Measurements from ENCODE around the gene NDUFS4.
"Not testable (repeated sequence)": the region's sequence is repeated elsewhere in the genome, so short reads cannot be mapped to it uniquely, and the experiment has no call there.

Gene NDUFS4

DNA sequence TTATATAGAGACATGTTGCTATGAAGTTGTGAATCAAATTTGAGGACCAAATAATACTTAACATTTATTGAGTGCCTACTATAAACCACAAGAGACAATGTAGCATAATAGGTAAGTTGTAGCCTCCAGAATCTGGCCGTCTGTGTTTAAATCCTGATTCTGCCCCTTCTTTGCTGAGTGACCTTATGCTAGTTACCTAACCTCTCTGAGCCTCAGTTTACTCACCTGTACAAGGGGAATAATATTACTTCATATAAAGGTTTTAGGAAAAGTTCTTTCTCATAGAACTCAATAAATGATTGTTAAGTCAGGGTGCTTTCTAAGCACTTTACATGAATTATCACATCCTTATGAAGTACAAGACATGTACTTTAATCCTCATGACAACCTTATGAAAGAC lies 120.6 kb downstream of the NDUFS4 start:
- no peak for TF ChIP-seq ZFX (IDR thresholded peaks at IDR 0.05)
- TF ChIP-seq, protein P1, sequence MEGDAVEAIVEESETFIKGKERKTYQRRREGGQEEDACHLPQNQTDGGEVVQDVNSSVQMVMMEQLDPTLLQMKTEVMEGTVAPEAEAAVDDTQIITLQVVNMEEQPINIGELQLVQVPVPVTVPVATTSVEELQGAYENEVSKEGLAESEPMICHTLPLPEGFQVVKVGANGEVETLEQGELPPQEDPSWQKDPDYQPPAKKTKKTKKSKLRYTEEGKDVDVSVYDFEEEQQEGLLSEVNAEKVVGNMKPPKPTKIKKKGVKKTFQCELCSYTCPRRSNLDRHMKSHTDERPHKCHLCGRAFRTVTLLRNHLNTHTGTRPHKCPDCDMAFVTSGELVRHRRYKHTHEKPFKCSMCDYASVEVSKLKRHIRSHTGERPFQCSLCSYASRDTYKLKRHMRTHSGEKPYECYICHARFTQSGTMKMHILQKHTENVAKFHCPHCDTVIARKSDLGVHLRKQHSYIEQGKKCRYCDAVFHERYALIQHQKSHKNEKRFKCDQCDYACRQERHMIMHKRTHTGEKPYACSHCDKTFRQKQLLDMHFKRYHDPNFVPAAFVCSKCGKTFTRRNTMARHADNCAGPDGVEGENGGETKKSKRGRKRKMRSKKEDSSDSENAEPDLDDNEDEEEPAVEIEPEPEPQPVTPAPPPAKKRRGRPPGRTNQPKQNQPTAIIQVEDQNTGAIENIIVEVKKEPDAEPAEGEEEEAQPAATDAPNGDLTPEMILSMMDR (conservative IDR thresholded peaks at IDR 0.05): no peak
- no peak overlapping the region for H3K27ac ChIP-seq

DNA sequence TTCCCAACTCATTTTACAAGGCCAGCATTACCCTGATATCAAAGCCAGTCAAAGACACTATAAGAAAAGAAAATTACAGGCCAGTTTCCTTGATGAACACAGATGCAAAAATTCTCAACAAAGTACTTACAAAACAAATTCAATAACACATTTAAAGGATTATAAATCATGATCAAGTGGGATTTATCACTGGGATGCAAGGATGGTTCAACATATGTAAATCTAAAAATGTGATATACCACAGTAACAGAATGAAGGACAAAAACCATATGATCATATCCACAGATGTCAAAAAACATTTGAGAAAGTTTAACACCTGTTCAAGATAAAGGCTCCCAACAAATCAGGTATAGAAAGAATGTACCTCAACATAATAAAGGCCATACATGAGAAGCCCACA lies 130.6 kb downstream of the NDUFS4 start:
- TF ChIP-seq, protein P1 (conservative IDR thresholded peaks at IDR 0.05): no peak
- TF ChIP-seq ZFX (IDR thresholded peaks at IDR 0.05): no peak
- no peak overlapping the region for H3K27ac ChIP-seq

DNA sequence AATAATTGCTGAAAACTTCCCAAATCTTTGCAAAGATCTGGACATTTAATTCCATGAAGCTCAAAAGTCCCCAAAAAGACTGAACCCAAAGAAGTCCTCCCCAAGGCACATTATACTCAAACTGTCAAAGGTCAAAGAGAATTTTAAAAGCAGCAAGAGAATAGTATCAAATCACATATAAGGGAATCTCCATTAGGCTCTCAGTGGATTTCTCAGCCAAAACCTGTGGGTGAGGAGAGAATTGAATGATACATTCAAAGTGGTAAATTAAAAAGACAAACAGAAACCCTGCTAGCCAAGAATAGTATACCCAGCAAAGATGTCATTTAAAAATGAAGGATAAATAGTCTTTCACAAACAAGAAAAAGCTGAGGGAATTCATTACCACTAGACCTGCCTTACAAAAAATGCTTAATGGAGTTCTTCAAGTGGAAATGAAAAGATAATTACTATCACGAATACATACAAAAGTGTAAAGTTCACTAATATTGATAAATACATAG lies 134.1 kb downstream of the NDUFS4 start:
- H3K27ac ChIP-seq: no peak overlapping the region
- no peak for TF ChIP-seq ZFX (IDR thresholded peaks at IDR 0.05)
- TF ChIP-seq, protein P1 (conservative IDR thresholded peaks at IDR 0.05): no peak

DNA sequence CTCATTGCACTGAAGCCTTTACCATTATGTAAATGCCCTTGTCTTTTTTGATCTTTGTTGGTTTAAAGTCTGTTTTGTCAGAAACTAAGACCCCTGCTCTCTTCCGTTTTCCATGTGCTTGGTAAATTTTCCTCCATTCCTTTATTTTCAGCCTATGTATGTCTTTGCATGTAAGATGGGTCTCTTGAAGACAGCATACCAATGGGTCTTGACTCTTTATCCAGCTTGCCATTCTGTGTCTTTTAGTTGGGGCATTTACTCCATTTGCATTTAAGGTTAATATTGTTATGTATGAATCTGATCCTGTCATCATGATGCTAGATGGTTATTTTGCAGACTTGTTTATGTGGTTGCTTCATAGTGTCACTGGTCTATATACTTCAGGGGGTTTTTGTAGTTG lies 150.0 kb downstream of the NDUFS4 start:
- H3K27ac ChIP-seq: not testable (repeated sequence)

DNA sequence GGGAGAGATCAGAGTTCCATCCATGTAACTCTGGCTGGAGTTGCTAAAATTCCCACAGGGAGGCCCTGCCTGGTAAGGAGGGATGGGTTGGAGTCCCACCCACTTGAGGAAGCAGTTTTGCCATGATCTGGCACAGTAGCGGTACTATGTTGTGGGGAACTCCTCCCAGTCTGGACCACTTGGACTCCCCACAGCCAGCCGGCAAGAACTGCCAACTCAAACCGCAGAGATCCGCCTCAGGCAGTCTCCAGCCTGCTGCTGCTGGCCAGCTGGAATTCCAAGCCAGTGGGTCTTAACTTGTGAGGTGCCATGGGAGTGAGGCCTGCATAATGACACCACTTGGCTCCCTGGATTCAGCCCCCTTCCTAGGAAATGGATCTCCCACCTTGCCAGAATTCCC lies 151.9 kb downstream of the NDUFS4 start:
- TF ChIP-seq ZFX (IDR thresholded peaks at IDR 0.05): no peak
- TF ChIP-seq, protein P1 (conservative IDR thresholded peaks at IDR 0.05): no peak
- peak overlapping the region; percentile 0; the same call in 1 of the 2 replicates for H3K27ac ChIP-seq

DNA sequence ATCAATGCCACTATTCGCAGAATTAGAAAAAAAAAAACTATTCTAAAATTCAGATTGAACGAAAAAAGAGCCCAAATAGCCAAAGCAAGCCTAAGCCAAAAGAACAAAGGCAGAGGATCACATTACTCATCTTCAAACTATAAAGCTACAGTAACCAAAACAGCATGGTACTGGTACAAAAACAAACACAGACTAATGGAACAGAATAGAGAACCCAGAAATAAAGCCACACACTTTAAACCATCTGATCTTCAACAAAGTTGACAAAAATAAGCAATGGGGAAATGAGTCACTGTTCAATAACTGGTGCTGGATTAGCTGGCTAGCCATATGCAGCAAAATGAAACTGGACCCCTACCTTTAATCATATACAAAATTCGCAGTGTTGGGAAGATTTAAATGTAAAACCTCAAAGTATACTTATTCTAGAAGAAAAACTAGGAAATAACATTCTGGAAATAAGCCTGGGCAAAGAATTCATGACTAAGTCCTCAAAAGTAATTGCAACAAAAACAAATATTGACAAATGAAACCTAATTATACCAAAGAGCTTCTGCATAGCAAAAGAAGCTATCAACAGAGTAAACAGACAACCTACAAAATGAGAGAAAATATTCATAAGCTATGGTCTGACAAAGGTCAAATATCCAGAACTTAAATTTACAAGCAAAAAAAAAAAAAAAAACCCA lies 153.7 kb downstream of the NDUFS4 start:
- no peak overlapping the region for H3K27ac ChIP-seq
- TF ChIP-seq, protein P1 (conservative IDR thresholded peaks at IDR 0.05): no peak
- TF ChIP-seq ZFX (IDR thresholded peaks at IDR 0.05): no peak

DNA sequence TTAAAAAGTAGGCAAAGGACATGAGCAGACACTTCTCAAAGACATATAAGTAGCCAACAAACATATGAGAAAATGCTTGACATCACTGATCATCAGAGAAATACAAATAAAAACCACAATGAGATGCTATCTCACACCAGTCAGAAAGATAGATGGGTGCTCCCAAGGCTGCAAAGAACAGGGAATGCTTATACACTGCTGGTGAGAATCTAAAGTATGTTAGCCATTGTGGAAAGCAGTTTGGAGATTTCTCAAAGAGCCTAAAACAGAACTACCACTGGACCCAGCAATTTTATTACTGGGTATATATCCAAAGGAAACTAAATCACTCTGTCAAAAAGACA lies 154.2 kb downstream of the NDUFS4 start:
- no peak overlapping the region for H3K27ac ChIP-seq
- TF ChIP-seq, protein P1 (conservative IDR thresholded peaks at IDR 0.05): no peak
- TF ChIP-seq ZFX (IDR thresholded peaks at IDR 0.05): no peak

DNA sequence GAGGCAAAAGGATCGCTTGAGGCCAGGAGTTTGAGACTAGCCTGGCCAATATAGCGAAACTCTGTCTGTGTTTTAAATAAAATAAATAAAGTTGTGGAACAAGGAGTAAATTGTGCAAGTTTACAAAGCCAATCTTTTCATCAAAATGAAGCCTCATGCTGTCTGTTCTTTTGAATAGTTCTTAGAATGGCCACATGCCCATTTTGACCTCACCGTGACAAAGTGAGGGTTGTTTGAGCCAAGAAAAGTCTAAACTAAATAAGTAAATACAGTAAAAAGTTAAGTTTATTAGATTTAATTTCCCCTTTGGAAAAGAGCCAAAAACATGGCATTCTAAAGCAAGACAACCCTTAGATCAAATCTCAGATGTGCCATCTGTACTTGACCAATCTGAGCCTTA lies 165.7 kb downstream of the NDUFS4 start:
- peak overlapping the region; percentile 55; the same call in 1 of the 2 replicates for H3K27ac ChIP-seq

More for the DNA sequence above, 165.7 kb downstream of the NDUFS4 start:
- no peak for TF ChIP-seq ZFX (IDR thresholded peaks at IDR 0.05)
- TF ChIP-seq, protein P1 (conservative IDR thresholded peaks at IDR 0.05): no peak
